Ascending aorta (tissue), 2 donors: Measurements from ENCODE around the gene MND1. TPM values are rescaled to one million over a fixed set of nuclear protein-coding genes. Genes with fewer than 3 reads are reported as not detected.
"Not testable (repeated sequence)": the region's sequence is repeated elsewhere in the genome, so short reads cannot be mapped to it uniquely, and the experiment has no call there.

Experiments used
- DNase-seq, 2 donors: peaks; one replicate each; pipeline ENCODE4 v3.0.0-alpha.2; 2019; ENCODE audit warnings: low spot score in 2 of 2
- H3K27ac ChIP-seq, 2 donors: fragments of 200-600 bp; sonication (generic); one replicate each; pipeline ENCODE4 v1.5.1; 2016 to 2017; ENCODE audit warnings: mild to moderate bottlenecking in 1 of 2
- H3K27me3 ChIP-seq: fragments of 200-600 bp; sonication (generic); one replicate; pipeline ENCODE4 v1.5.1; 2017
- H3K36me3 ChIP-seq, 2 donors: fragments of 200-600 bp; sonication (generic); one replicate each; pipeline ENCODE4 v1.5.1; 2016
- H3K4me1 ChIP-seq, 2 donors: fragments of 200-600 bp; sonication (generic); one replicate each; pipeline ENCODE4 v1.5.1; 2016 to 2017; ENCODE audit warnings: mild to moderate bottlenecking in 1 of 2
- H3K4me3 ChIP-seq, 2 donors: fragments of 200-600 bp; sonication (generic); one replicate each; pipeline ENCODE4 v1.5.1; 2016 to 2017; ENCODE audit warnings: mild to moderate bottlenecking in 1 of 2
- H3K9me3 ChIP-seq, 2 donors: fragments of 200-600 bp; sonication (generic); one replicate each; pipeline ENCODE4 v1.5.1; 2016
- CTCF ChIP-seq, 3 experiments: fragments of 200-600 bp in 2 of 3; fragments of 450-650 bp in 1 of 3; sonication (generic) in 2 of 3; IDR thresholded peaks; one replicate each; pipeline ENCODE4 v1.5.1; 2016 to 2019; ENCODE audit warnings: antibody characterized with exemption in 3 of 3, mild to moderate bottlenecking in 1 of 3, moderate library complexity in 1 of 3
- intact Hi-C: fragments of 100-400 bp; cut with DNase I; formaldehyde crosslinking; loops from one replicate; pipeline ENCODE4 v1.15.1; 2023
- total RNA-seq: library from RNA; depleted of rRNA; stranded (reverse); fragments of >200 nt; gene quantifications from one replicate; pipeline ENCODE4 v1.1.0, GENCODE V29; 2016

Gene MND1
- total RNA-seq, 1 donor from 2014 or later = not detected

- no peak for DNase-seq
Observed at GRCh38 chr4:153452658-153453378, 108.3 kb downstream of the MND1 start.

DNA sequence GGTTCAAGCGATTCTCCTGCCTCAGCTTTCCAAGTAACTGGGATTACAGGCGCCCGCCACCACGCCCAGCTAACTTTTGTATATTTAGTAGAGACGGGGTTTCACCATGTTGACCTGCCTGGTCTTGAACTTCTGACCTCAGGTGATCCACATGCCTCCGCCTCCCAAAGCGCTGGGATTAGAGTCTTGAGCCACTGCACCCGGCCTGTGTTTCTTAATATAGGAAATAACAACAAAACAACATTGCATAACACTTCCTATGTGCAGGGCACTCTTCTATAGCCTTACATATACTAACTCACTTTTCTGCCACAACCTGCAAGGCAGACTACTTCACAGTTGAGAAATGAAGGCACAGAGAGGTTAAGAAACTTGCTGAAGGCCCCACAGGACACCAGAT lies 108.9 kb downstream of the MND1 start:
- no peak overlapping the region for H3K27ac ChIP-seq
- H3K4me1 ChIP-seq = peaks cover 0 to 5% of the 10 kb centered on the region in 2 donors
- H3K36me3 ChIP-seq = no peaks in the 10 kb centered on the region
- no peak overlapping the region for H3K4me3 ChIP-seq
- H3K27me3 ChIP-seq = no peaks in the 10 kb centered on the region
- TF ChIP-seq CTCF (IDR thresholded peaks at IDR 0.05) = no peak
- intact Hi-C loops = no loop called here
- H3K9me3 ChIP-seq = no peaks in the 10 kb centered on the region
- DNase-seq = no peak

More at GRCh38 chr4:153452658-153453378, 108.3 kb downstream of the MND1 start:
- Histone ChIP-seq H3K4me3 (no peak overlapping the region), H3K27ac (no peak overlapping the region), H3K4me1 (peaks cover 0 to 8% of the 10 kb centered on the region in 2 donors), H3K36me3 (no peaks in the 10 kb centered on the region), H3K9me3 (no peaks in the 10 kb centered on the region), H3K27me3 (no peaks in the 10 kb centered on the region)
- intact Hi-C loops = no loop called here
- no peak for TF ChIP-seq CTCF (IDR thresholded peaks at IDR 0.05)

DNA sequence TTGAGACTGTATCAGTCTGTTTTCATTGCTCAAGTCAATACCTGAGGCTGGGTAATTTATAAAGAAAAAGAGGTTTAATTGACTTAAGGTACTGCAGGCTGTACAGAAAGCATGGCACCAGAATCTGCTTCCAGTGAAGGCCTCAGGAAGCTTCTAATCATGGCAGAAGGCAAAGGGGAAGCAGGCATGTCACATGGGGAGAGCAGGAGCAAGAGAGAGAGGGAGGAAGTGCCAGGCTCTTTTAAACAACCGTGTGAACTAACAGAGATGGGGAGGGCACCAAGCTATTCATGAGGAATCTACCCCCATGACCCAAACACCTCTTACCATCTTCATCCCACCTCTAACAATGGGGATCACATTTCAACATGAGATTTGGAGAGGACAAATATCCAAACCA lies 114.5 kb downstream of the MND1 start:
- no peak for TF ChIP-seq CTCF (IDR thresholded peaks at IDR 0.05)
- no peaks in the 10 kb centered on the region for H3K36me3 ChIP-seq
- intact Hi-C loops = no loop called here

DNA sequence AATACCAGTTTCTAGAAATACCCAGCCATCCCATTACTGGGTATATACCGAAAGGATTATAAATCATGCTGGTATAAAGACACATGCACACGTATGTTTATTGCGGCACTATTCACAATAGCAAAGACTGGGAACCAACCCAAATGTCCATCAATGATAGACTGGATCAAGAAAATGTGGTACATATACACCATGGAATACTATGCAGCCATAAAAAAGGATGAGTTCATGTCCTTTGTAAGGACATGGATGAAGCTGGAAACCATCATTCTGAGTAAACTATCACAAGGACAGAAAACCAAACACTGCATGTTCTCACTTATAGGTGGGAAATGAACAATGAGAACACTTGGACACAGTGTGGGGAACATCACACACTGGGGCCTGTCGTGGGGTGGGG lies 117.1 kb downstream of the MND1 start:
- H3K36me3 ChIP-seq, H3K9me3 ChIP-seq, DNase-seq, H3K4me1 ChIP-seq, H3K27ac ChIP-seq, H3K27me3 ChIP-seq, H3K4me3 ChIP-seq: not testable (repeated sequence)
- intact Hi-C loops = loop anchor here (10.0 kb wide), 1 partner anchor 317 kb away; no protein-coding TSS in a partner anchor

More for the DNA sequence above, 114.5 kb downstream of the MND1 start:
- Histone ChIP-seq H3K9me3 (no peaks in the 10 kb centered on the region), H3K27me3 (no peaks in the 10 kb centered on the region), H3K4me3 (no peak overlapping the region), H3K4me1 (no peaks in the 10 kb centered on the region), H3K27ac (no peak overlapping the region)
- DNase-seq = no peak

DNA sequence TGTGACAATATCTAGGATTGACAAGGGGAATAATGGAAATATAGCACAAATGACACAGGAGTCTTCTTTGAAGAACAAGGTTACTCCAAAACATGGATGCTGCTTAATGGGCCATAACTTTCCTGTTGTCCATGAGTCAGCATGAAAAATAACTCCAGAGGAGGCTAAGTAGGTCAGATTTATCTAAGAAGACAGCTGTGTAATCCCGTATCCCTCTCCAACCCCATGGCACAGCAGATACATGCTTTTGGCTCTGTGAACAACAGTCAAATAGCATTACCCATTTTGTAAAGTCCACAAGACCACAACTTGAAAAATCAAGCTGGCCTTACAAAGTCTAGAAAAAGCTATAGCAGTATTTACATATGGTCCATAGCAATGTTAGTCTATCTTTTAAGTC lies 119.6 kb downstream of the MND1 start:
- Histone ChIP-seq H3K27me3 (no peaks in the 10 kb centered on the region), H3K27ac (no peak overlapping the region), H3K36me3 (no peaks in the 10 kb centered on the region), H3K4me3 (no peak overlapping the region), H3K9me3 (no peaks in the 10 kb centered on the region), H3K4me1 (peaks cover 3 to 7% of the 10 kb centered on the region in 2 donors)
- no peak for TF ChIP-seq CTCF (IDR thresholded peaks at IDR 0.05)
- no peak for DNase-seq
- intact Hi-C loops = loop anchor here (10.0 kb wide), 1 partner anchor 319 kb away; no protein-coding TSS in a partner anchor

Other genes starting within 250 kb of the MND1 start
- gene TRIM2, start 140.2 kb upstream of the MND1 start, total RNA-seq = 33.3 TPM
- 6.9 TPM for gene TMEM131L, start 121.7 kb downstream of the MND1 start, total RNA-seq